Epidermal melanocyte (primary cell): Measurements from ENCODE around the gene CLSTN2.

Experiments used
- DNase-seq: peaks from one replicate; pipeline ENCODE4 v3.0.0; 2011; ENCODE audit warnings: low spot score; ENCODE audit not compliant: insufficient read length

Gene CLSTN2

DNA sequence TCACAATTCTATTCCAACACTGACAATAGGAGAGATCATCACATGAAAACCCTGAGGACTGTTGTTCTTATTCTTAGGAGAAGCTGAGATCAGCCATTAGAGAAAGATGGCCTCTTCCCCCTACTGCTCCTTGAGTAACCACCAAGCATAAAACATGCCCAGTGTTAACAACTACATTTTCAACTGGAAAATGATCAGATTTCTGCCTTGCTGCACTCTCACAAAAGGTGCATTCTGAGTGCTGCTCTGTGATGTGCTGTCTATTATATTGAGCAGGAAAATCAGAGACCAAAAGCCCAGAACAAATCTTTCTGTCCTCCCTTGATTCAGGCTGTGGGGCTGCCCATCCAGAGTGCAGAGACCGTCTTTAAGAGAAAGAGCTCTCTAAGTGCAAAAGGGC is 438.2 kb downstream of the CLSTN2 start:
- DNase-seq = no peak

DNA sequence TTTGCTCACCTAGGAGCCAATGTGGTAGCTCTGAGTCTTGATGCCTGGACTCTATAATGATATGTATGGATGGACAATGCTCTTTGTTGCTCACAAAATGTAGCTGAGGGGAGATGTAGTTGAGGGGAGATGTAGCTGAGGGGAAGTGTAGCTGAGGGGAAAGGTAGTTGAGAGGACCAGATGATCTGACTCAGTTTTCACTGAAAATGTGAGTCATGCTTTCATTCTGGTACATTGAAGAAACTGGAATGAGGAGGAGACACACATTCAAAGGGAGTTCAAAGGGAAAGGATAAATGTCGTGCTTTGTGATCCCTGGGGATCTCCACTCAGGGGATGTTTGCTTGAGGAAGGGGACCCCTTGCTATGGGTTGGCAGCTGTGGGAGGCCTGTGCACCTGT is 440.0 kb downstream of the CLSTN2 start:
- no peak for DNase-seq

DNA sequence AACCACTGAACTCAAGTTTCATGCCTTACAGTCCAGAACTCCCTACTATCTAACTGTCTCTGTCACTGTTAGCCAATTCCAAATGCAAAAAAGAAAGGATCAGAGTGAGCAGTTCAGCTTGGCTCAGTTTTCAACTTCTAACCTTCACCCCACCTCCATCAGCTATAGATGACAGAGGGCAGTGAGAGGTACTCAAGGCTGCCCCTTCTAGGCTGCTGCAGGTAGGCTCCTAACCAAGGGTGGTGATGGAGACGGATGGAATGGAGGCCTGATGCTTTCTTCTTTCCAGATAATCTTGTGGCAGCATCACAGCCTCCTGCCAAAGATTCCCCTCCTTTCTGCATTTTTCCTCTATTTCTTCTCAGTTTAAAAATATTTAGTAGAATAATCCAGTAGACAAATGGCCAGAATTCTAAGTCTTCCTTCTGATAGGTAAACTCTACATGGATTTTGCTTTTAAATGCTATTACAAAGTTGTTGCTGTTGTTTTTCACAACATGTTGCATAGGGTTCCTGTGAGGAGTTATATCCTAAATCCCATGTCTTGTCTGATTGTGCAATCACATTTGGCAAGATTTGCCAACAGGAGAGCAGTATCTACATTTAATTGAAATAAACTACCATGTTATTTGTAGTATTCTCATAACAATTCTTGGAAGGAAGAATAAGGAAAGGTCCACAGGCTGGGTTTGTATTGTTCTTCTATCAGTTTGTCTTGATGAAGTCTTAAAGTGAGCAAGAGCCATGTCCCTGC is 441.3 kb downstream of the CLSTN2 start:
- no peak for DNase-seq

DNA sequence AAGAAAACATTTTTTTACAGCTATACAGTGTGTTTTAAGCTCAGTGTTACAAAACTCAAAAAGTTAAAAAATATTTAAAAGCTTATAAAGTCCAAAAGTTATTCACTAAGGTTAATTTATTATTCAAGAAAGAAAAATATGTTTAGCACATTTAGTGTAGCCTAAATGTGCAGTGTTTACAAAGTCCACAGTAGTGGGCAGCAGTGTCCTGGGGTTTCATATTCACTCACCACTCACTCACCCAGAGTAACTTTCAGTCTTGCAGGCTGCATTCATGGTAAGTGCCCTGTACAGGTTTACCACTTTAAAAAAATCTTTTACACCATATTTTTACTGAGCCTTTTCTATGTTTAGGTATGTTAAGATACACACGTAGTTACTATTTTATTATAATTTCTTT is 442.7 kb downstream of the CLSTN2 start:
- DNase-seq = no peak

DNA sequence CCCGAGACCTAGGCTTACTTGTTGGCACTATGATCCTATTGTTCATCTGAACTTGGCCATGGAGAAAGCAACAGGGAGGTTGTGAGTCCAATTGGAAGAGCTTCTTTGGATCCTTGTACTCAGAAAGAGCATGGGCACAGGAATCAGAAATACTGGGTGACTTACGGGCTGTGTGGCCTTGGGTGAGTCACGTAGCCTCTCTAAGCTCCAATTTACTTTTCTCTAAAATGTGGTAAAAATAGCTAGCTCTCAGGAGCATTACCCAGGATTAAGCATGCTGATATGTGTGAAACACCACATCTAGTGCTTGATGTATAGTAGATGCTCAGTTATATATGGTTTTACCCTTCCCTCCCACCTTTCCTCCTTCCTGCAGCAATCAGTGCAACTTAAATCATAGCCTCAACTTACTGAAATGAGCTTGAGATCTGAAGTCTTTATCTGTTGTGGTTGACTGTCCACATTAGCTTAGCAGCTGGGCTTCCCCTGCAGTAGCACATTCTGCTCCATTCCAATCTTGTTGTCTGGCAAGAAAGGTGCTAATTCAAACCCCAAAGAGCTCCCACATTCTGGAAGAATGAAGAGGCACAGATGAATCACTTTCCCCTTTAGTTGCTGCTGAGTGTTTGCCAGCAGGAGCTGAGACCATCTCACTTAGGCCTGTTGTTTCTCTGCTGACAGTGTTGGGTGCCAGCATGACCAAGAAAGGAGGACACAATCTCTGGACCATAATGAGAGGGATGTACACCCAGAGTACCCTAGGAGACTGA is 443.8 kb downstream of the CLSTN2 start:
- no peak for DNase-seq

DNA sequence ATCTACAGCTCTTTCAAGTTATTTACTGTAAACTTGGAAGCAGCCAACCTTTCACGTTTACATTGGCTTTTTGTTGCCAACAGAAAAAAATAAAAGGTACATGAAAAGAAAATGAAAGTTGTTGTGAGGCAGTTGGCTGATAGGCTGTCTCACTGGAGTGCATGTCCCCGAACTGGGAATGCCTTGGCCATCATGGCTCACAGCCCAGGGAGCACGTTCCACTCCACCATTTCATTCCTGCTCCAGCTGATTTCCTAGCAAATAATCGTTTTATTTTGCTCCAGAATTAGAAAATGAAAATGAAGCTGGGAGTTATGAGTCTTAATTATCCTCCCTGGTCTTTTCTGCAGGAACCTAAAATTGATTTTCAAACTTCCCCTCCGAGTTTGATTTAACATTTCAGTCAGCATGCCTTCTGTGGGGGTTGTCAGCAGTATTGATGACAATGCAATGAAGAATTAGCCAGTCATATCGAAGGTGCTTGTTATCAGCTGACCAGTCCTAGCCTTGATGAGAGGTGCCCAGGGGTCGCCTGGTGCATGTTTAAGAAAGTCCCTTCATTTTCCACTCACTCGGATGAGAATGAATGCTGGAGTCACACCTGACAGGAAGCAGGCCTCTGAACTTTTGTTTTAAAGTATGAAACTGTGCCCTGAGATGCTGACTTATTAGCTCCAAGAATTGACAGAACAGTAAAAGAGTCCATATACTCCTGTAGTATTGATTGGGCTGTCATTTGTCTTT is 449.2 kb downstream of the CLSTN2 start:
- no peak for DNase-seq

DNA sequence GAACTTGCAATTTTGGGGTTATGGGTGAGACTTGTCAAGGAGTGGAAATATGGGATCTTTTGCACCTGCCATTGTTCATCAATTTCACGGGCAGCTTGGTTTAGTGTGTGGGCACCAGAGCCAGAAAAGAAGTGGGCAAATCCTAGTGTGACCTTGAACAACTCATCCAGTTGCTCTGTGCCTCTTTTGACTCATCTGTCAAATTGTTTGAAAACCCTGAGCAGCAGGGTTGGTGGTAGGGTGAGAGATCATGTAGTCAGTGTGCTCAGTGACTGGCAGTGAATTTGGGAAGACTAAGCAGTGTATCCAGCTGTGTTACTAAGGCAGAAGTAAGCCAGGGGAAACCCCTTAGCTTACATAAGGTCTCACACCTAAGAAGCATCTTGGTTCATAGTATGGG is 449.9 kb downstream of the CLSTN2 start:
- DNase-seq = no peak

DNA sequence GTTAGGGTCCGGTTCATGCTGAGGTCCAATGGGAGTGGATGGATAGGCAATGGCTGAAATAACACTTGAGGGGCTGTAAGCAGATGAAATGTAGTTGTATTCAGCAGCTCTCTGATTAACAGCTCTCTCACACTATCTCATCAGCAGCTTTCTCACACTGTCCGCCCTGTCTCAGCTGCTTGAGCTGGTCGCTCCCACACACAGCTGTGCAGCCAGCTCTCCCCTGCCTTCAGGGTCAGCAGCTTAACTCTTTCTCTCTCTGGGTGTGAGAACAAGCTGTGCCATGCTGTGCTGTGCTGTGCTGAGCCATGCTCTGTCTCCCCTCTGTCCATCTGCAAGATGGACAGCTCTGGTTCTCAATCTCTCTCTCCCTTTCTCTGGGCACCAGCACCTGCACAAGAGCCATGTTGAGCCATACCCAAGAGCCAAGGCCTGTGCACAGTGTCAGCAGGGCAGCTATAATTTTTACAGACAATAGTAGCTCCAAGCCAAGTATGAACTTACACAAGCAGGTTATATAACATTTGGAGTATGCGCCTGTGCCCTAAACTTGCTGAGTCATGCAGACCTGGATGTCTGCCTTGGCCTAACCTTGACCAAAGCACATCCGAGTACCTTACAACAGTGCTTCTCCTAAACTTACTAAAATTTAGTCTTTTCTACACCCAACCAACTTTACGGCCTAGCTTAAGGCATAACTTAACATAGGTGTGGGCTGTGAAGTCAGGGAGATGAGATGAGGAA is 451.5 kb downstream of the CLSTN2 start:
- DNase-seq = no peak

DNA sequence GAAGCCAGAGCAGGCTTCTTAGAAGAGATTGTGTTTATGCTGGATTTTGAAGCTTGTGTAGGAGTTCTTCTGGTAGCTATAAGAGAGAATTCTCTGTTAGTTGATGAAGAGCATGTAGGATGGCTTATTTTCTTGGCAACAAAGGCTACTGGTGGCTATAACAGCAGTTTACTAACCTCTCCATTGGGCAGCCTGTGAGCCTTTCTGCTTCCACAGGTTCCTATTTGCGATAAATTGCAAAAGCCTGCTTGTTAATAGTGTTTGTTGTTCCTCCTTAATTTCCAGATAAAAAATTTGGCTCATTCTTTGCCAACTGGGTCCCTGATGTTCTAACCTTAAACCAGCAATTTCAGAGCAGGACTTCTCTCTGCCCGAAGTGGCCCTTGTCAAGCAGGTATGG is 452.3 kb downstream of the CLSTN2 start:
- DNase-seq = no peak

DNA sequence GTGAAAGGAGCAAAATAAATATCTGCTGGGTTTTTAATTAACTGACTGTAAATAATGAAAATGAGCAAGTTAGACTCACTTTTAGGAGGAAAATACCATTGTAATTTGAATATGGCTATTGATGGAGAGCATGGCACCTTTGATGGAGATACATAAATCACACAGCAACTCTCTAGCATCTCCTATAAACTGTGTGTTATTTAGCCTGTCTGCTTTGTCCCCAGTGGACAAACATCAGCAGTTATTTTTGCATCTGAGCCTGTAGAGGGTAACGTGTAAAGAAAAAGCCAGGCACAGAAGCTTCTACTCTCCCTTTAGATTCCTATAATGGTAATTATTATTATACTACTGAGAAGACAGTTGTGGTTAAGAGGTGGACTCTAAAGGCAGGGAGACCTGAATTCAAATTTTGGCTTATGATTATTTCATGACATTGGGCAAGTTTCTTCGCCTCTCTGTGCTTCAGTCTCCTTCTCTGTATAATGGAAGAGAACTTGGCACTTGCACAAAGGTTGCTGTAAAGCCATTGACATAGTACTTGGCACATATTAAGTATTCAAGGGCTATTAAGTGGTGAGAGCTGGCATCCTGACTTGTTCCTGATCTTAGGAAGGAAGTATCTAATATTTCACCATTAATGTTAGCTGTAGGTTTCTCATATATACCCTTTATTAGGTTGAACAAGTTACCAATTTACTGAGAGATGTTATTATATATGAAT is 453.4 kb downstream of the CLSTN2 start:
- DNase-seq = no peak

DNA sequence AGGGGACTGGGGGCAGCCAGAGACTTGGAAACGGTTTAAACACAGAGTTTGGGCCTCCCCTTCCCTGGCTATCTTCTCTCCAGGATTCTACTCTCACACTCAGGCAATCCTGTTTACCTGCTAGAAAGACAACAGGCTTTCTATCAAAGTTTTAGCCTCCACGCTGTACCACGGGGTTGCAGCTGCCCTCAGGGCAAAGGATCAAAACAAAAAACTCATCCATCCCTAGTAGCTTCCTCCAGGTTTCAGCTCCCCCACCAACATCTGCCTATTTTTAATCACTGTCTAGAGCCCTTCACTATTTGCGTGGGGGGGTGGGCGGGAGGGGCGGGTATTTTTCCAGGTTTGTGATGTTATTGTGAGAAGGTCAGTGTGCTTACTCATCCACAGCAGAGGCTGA is 456.1 kb downstream of the CLSTN2 start:
- no peak for DNase-seq

DNA sequence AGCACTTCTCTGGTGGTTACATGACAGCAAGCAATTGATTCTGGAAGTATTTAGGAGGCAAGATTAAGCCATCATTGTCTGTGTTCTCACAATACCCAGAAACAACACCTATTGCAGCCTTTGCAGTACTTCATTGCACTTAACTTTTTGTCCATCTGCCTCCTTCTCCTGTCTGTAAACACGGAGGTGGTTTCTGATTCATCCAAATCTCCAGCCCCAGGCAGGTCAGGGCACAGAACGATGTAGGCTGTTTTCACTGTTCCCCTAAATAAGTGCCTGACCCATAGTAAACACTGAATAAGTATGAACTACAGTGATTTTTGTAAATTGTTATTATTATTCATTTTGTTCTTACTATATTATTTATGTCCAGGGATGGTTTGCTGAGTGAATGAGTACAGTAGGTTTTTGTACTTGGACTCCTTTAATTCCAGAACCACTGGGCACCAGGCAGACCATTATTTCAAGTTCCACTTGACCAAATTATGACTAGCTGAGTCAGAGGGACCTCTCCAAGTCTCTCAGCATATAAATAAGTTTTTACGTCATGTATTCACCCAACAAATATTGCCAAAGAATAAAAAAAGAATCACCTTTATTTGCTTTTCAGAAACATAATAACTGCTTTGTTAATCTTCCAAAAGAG is 459.6 kb downstream of the CLSTN2 start:
- DNase-seq = no peak

DNA sequence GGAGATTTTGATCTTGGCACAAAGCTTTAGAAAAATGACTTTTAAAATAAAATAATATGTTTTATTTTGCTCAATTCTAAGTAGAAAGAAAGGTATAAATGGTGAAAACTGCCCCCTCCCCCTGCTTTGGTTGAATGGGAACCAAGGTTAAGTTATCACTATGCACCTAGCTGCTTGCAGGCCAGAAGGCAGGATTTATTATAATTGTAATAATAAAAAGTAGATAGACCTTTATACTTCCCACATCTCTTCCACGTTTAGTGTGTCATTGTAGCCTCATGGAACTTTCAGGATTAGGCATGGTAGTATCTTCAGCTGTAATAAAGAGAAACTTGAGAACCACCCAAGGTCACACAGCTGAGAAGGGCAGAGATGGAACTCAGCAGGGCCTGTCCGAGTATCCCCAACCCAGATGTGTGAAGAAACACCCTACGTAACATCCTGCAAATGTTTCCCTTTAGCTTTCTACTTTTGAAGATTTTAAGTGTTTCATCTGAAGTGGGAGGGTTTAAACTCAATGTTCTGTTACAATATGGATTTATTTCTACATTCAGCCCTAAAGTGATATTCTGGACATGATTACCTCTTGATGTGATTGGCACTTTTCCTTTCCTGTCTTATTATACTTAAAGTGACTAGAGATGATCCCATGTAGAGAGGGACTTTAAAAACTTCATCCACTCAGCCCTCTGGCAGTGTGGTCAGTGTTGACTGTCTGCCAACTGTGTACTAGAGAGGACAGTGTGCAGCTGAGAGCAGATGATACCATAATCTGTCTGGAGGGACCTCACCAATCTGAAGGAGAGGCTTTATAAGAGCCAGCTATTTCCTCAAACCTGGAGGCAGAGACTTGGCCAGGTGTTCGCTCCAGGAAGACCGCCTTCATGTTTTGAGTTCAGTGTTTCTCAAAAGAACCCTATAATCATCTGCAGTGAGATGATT is 460.4 kb downstream of the CLSTN2 start:
- peak; percentile 25 for DNase-seq

DNA sequence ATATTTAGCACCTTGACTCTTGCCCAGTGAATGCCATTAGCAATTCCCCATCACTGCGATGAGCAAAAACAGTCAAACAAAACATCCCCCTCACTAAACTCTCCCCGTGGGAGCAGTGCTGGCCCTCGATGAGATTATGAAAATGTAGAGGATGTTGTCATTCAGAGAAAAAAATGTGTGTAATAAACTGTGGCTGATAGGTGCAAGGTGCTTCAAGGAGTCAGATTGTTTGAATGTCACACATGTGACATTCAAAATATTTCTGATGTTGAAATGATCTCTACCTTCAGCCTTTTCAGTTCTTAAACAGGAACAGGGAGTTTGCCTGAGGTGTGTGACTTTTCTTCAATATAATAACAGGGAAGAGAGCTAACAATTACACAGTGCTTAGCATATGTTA is 461.1 kb downstream of the CLSTN2 start:
- no peak for DNase-seq

DNA sequence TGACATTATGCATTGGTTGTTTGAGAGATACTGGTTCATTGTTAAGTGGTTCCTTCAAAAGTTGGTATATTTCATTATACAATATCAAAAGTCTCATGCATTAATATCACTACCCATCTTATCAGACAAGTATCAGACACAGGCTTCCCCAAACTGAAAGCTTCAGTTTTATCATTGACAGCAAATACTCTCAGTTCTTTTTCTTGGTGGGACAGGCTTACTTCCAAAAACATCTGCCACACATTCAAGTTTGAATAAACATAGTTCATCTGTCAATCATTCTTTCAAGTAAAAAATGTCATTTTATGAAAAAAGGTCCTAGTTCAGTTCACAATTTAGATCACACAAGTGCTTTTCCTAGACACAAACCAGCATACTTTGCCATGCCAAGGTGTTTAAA is 462.9 kb downstream of the CLSTN2 start:
- no peak for DNase-seq

DNA sequence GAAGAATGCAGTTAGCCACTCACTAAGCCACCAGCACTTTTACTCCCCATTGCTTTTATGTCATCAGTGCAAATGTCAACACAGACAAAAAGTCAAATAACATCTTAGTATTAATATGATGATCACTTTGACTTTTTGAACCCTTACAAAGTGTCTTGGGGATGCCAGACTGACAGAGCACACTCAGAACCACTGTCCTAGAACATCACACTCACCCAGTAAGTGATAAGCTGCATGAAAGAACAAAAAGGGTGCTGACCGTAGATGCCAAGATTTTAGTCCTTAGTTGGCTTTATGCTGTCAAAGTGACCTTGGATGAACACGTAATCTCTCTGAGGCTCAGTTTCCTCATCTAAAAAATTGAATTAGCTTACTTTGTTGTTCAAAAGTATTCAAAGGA is 463.4 kb downstream of the CLSTN2 start:
- DNase-seq = no peak

DNA sequence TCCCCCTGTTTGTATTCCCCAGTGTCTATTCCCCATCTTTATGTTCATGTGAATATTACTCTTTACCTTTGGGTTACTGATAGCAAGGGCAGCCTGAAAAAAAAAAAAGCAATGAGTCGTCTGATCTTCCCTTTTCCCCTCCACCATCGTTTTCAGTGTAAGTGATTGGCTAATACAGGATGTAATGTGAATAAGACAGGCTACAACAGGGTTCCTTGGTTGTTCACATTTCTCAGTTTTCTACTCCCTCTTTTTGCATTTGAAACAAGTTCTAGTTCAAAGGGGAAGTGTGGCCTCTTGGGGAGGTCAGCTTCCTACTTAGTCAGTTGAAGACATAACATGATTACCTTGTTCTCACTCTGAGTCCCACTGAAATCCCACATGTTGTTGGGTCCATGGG is 464.9 kb downstream of the CLSTN2 start:
- DNase-seq = no peak

DNA sequence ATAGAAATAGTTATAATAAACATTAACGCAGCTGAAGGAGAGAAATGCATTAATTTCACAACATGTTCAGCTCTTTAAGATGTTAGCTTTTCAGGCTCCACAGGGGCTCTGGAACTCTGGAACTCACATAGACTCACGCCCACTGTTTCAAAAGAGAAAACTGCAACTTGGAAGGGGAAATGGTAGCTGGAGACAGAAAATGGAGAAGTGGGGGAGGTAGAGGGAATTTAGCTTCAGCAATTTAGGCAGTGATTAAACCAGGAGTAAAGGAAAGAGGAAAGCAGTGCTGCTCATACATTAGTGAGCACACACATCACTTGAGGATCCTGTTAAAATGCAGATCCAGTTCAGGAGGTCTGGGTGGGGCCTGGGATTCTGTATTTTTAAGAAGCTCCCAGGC is 468.1 kb downstream of the CLSTN2 start:
- DNase-seq = no peak

DNA sequence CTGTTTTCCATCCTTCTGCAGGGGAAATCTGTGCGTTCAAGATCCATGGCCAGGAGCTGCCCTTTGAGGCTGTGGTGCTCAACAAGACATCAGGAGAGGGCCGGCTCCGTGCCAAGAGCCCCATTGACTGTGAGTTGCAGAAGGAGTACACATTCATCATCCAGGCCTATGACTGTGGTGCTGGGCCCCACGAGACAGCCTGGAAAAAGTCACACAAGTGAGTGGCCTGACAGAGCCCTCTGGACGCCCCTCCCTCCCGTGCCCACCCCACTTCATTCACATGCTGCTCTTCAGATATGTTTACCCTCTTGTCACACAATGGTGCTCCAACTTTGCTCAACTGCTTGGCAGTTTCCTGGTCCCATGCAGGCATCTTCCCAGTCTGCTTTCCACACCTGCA is 468.6 kb downstream of the CLSTN2 start:
- DNase-seq = no peak
